Measurements from ENCODE around the gene ZNF507. TPM values are rescaled to one million over a fixed set of nuclear protein-coding genes. Genes with fewer than 3 reads are reported as not detected.

The ZNF507 gene
- total and polyA plus RNA-seq, 9 of the 15 experiments (the other 6 are each of a cell fraction or from before 2014, with no cell fraction given): 2.9 to 25.0 (median 10.4) TPM

- TF ChIP-seq GTF2E2 (tag; IDR thresholded peaks at IDR 0.05) (no peak), ZNF449 (CRISPR knock-in tag; IDR thresholded peaks at IDR 0.05) (no peak)
Observed at GRCh38 chr19:32427536-32427935, 82.1 kb downstream of the ZNF507 start (continued).

- ATAC-seq (no peak), DNase-seq (ENCODE audit: extremely low read depth in 1 of 4, low spot score in 3 of 4) (no peak), FAIRE-seq (no peak)
- H3K36me3 ChIP-seq (ENCODE audit: control insufficient read depth, insufficient read depth, low read length): peaks cover 60% of the 10 kb centered on the region
- no peaks in the 10 kb centered on the region for H3K9me3 ChIP-seq (replicated peaks; ENCODE audit: control insufficient read depth, insufficient read depth, low read depth, low read length)
- H3K9me1 ChIP-seq (ENCODE audit: control insufficient read depth, insufficient read depth, low read length): no peaks in the 10 kb centered on the region
- in situ Hi-C loops (cut with MboI): no loop called here
- no peaks in the 10 kb centered on the region for H3K79me2 ChIP-seq (ENCODE audit: control insufficient read depth, insufficient read depth, low read length)
- no peak overlapping the region for H2AFZ ChIP-seq (ENCODE audit: low read depth, low read length)
- ChIA-PET POLR2A (interaction anchor here (1.6 kb wide), 1 partner anchor 20 kb away, joined by 5 read pairs; no protein-coding TSS in a partner anchor), CTCF (ENCODE audit: low intra/inter-chr PET ratio) (no interaction called here)
- no peak overlapping the region for H3K4me2 ChIP-seq (ENCODE audit: insufficient read depth, low read length)
- TF ChIP-seq MAFK (IDR thresholded peaks at IDR 0.05; ENCODE audit: low read length) (peak; percentile 86), BRD9 (IDR thresholded peaks at IDR 0.05; ENCODE audit: low read depth, partially characterized antibody) (no peak), GABPB1 (CRISPR knock-in tag; IDR thresholded peaks at IDR 0.05) (no peak), SRSF3 (IDR thresholded peaks at IDR 0.05; ENCODE audit: insufficient read depth, low read length) (no peak), RAD21 (CRISPR knock-in tag; conservative IDR thresholded peaks at IDR 0.05 in 1 of 2, IDR thresholded peaks at IDR 0.05 in 1 of 2) (no peak), PHB2 (IDR thresholded peaks at IDR 0.05; ENCODE audit: low read depth) (no peak), ZNF395 (CRISPR knock-in tag; IDR thresholded peaks at IDR 0.05) (no peak), MAFF (IDR thresholded peaks at IDR 0.05; ENCODE audit: low read length) (peak; percentile 91), ZNF316 (IDR thresholded peaks at IDR 0.05) (peak; percentile 93), TSC22D4 (tag; IDR thresholded peaks at IDR 0.05) (no peak), C11orf30 (IDR thresholded peaks at IDR 0.05; ENCODE audit: low read depth) (peak; percentile 85), ZBTB1 (CRISPR knock-in tag; IDR thresholded peaks at IDR 0.05; ENCODE audit: borderline replicate concordance, low read depth) (no peak), ZBTB26 (CRISPR knock-in tag; IDR thresholded peaks at IDR 0.05) (no peak), MAFG (tag; conservative IDR thresholded peaks at IDR 0.05) (peak; percentile 82)
- H3K4me3 ChIP-seq: no peak overlapping the region
- H3K27me3 ChIP-seq (ENCODE audit: control insufficient read depth in 2 of 2, insufficient read depth in 2 of 2, low read length in 2 of 2): no peaks in the 10 kb centered on the region
- WGBS (ENCODE audit: insufficient coverage, low coverage, missing lambda C conversion rate): 92% methylated on average over 6 of the region's 6 CpGs
- BruUV-seq (replicated peaks): no TSS peak
- H3K9ac ChIP-seq (ENCODE audit: insufficient read depth in 1 of 2, low read depth in 2 of 2, low read length in 2 of 2): no peak overlapping the region
- H3K27ac ChIP-seq (ENCODE audit: extremely low read depth, low read depth, low read length): no peak overlapping the region
- H4K20me1 ChIP-seq (replicated peaks; ENCODE audit: control insufficient read depth, insufficient read depth, low read length): no peaks in the 10 kb centered on the region
- intact Hi-C loops (cut with micrococcal nuclease): no loop called here
- no peaks in the 10 kb centered on the region; a peak in 1 of 5 replicates for H3K4me1 ChIP-seq (replicated peaks in 1 of 2; ENCODE audit: control insufficient read depth in 2 of 2, insufficient read depth in 2 of 2, low read length in 2 of 2)
Observed at GRCh38 chr19:32436692-32437091, 91.3 kb downstream of the ZNF507 start.
